ENCODE results near the gene NOL12. TPM values are rescaled to one million over a fixed set of nuclear protein-coding genes. Genes with fewer than 3 reads are reported as not detected.

The NOL12 gene
- total and polyA plus RNA-seq, 2 experiments from 2014 or later, result 34.2 to 38.3 TPM

GRCh38 chr22:37658133-37659065, 27.7 kb upstream of the NOL12 start, which contains the start of gene PDXP:
Gene PDXP, plus strand, starts transcription at chr22:37658723. Its CDS starts 60 bp downstream, at chr22:37658783.
- peak within 1 kb of the TSS; percentile 92 for H3K4me3 ChIP-seq
- TF ChIP-seq CTCF (IDR thresholded peaks at IDR 0.05; ENCODE audit: low read depth, low read length), result no peak
- H3K36me3 ChIP-seq, result no peaks in the 10 kb centered on the region
- H3K9me3 ChIP-seq (ENCODE audit: low read depth), result no peaks in the 10 kb centered on the region
- H3K27ac ChIP-seq, result peak within 1 kb of the TSS; percentile 80
- H3K4me1 ChIP-seq (ENCODE audit: low read depth), result peaks cover 14% of the 10 kb centered on the region
- peak; percentile 100 for DNase-seq (ENCODE audit: low read depth in 1 of 2, low spot score in 1 of 2)
- H3K27me3 ChIP-seq, result no peaks in the 10 kb centered on the region

- no peak for TF ChIP-seq CTCF (IDR thresholded peaks at IDR 0.05; ENCODE audit: low read depth, low read length)
- no peaks in the 10 kb centered on the region for H3K9me3 ChIP-seq (ENCODE audit: low read depth)
- no peak for DNase-seq (ENCODE audit: low read depth in 1 of 2, low spot score in 1 of 2)
- H3K27me3 ChIP-seq, result no peaks in the 10 kb centered on the region
- H3K27ac ChIP-seq, result no peak overlapping the region
- H3K4me1 ChIP-seq (ENCODE audit: low read depth), result peaks cover 14% of the 10 kb centered on the region
- H3K4me3 ChIP-seq, result peak overlapping the region; percentile 92
- no peaks in the 10 kb centered on the region for H3K36me3 ChIP-seq
Observed at GRCh38 chr22:37659066-37659896, 26.9 kb upstream of the NOL12 start.

GRCh38 chr22:37659897-37660708, 26.0 kb upstream of the NOL12 start:
- peak overlapping the region; percentile 92 for H3K4me3 ChIP-seq
- H3K36me3 ChIP-seq, result no peaks in the 10 kb centered on the region
- TF ChIP-seq CTCF (IDR thresholded peaks at IDR 0.05; ENCODE audit: low read depth, low read length), result no peak
- H3K4me1 ChIP-seq (ENCODE audit: low read depth), result peaks cover 14% of the 10 kb centered on the region
- DNase-seq (ENCODE audit: low read depth in 1 of 2, low spot score in 1 of 2), result no peak
- H3K27ac ChIP-seq, result peak overlapping the region; percentile 78
- H3K27me3 ChIP-seq, result no peaks in the 10 kb centered on the region
- H3K9me3 ChIP-seq (ENCODE audit: low read depth), result no peaks in the 10 kb centered on the region

- H3K4me3 ChIP-seq, result no peak overlapping the region
- H3K4me1 ChIP-seq (ENCODE audit: low read depth), result peaks cover 14% of the 10 kb centered on the region
- peak overlapping the region; percentile 78 for H3K27ac ChIP-seq
Observed at GRCh38 chr22:37660709-37661045, 25.5 kb upstream of the NOL12 start.

More at GRCh38 chr22:37660709-37661045, 25.5 kb upstream of the NOL12 start:
- H3K27me3 ChIP-seq, result no peaks in the 10 kb centered on the region
- no peak for DNase-seq (ENCODE audit: low read depth in 1 of 2, low spot score in 1 of 2)
- TF ChIP-seq CTCF (IDR thresholded peaks at IDR 0.05; ENCODE audit: low read depth, low read length), result no peak
- H3K9me3 ChIP-seq (ENCODE audit: low read depth), result no peaks in the 10 kb centered on the region
- no peaks in the 10 kb centered on the region for H3K36me3 ChIP-seq
